GM21619 (cell line): ENCODE measurements around the gene LRRC37B.
"Not testable (repeated sequence)": the region's sequence is repeated elsewhere in the genome, so short reads cannot be mapped to it uniquely, and the experiment has no call there.

Source experiments
- ATAC-seq: cut with Tn5 transposase; IDR thresholded peaks from one replicate; pipeline ENCODE4 v1.9.1; 2021; ENCODE audit not compliant: unreplicated experiment

The LRRC37B gene

GRCh38 chr17:32006957-32007462 is at the start of gene LRRC37B:
LRRC37B (plus strand) TSS chr17:32007383; CDS start chr17:32021393, 14,010 bp downstream.
- ATAC-seq, result peak; percentile 82

- ATAC-seq, result not testable (repeated sequence)
Measured at GRCh38 chr17:31964131-31964530, 43.1 kb upstream of the LRRC37B start.

- no peak for ATAC-seq
Measured at GRCh38 chr17:31967648-31968047, 39.5 kb upstream of the LRRC37B start.

GRCh38 chr17:31970416-31970815 is 36.8 kb upstream of the LRRC37B start:
- ATAC-seq, result not testable (repeated sequence)

GRCh38 chr17:31974269-31975071 is 32.7 kb upstream of the LRRC37B start:
- not testable (repeated sequence) for ATAC-seq

GRCh38 chr17:31975391-31975790 is 31.8 kb upstream of the LRRC37B start:
- ATAC-seq, result not testable (repeated sequence)

- not testable (repeated sequence) for ATAC-seq
Measured at GRCh38 chr17:31991821-31992220, 15.4 kb upstream of the LRRC37B start.

GRCh38 chr17:31997005-31997404 is 10.2 kb upstream of the LRRC37B start:
- no peak for ATAC-seq

- ATAC-seq, result peak; percentile 32
Measured at GRCh38 chr17:32007463-32008298, 498 bp downstream of the LRRC37B start.

GRCh38 chr17:32009262-32009542 is 2.0 kb downstream of the LRRC37B start:
- ATAC-seq, result no peak

- no peak for ATAC-seq
Measured at GRCh38 chr17:32010114-32010513, 2.9 kb downstream of the LRRC37B start.

- no peak for ATAC-seq
Measured at GRCh38 chr17:32015245-32016013, 8.2 kb downstream of the LRRC37B start.

GRCh38 chr17:32016231-32016630 is 9.0 kb downstream of the LRRC37B start:
- no peak for ATAC-seq

- no peak for ATAC-seq
Measured at GRCh38 chr17:32019228-32019627, 12.0 kb downstream of the LRRC37B start.

GRCh38 chr17:32020943-32021614 is 13.9 kb downstream of the LRRC37B start:
- no peak for ATAC-seq

- no peak for ATAC-seq
Measured at GRCh38 chr17:32021615-32021955, 14.4 kb downstream of the LRRC37B start.

- ATAC-seq, result not testable (repeated sequence)
Measured at GRCh38 chr17:32022554-32022953, 15.4 kb downstream of the LRRC37B start.

- not testable (repeated sequence) for ATAC-seq
Measured at GRCh38 chr17:32027271-32027670, 20.1 kb downstream of the LRRC37B start.

- no peak for ATAC-seq
Measured at GRCh38 chr17:32033223-32033622, 26.0 kb downstream of the LRRC37B start.

GRCh38 chr17:32033812-32034211 is 26.6 kb downstream of the LRRC37B start:
- ATAC-seq, result not testable (repeated sequence)

GRCh38 chr17:32040246-32040645 is 33.1 kb downstream of the LRRC37B start:
- not testable (repeated sequence) for ATAC-seq
